ENCODE data around the gene GAK. TPM values are rescaled to one million over a fixed set of nuclear protein-coding genes. Genes with fewer than 3 reads are reported as not detected.

GAK gene
- total and polyA plus RNA-seq, 2 experiments from 2014 or later = 59.8 to 144 TPM

DNA sequence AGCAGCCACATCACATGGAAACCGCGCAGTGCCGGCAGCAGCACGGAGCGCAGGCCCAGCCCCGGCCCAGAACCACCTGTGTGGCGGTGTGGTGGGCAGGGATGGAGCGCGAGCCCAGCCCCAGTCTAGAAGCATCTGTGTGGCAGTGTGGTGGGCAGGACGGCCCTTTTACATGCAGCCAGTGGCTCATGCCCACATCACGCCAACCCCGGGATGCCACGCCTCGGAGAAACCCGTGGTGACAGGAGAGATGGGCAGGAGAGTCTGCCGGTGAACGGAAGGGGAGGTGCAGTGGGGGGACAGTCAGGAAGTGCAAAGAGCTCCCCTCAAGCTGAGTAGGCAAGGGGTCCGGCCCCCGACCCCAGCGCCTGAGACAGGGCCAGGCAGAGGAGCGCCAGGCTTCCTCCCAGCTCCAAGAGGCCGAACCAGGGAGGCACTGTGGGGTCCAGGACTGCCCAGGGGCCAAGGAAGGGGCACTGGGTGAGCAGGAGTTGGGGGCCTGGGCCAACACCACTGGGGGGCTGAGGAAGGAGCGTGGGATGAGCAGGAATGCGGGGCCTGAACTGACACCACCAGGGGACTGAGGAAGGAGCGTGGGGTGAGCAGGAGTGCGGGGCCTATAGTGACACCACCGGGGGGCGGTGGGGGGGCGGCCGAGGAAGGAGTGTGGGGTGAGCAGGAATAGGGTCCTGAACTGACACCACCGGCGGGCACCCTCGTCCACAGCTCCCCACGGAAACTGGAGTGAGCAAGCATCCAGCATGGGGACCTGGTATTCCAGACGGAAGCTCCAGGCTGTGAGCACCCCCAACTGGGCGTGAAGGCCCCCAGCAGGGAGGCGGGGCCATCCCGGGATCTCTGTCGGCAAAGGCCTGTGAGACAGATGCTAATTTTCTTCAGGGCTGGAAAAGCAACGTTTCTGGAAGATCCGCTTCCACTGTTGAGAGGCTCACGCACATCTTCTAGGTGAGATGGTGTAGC is 28.8 kb downstream of the GAK start:
- Histone ChIP-seq H3K27ac (no peak overlapping the region), H3K4me3 (no peak overlapping the region), H3K27me3 (no peaks in the 10 kb centered on the region), H3K4me1 (ENCODE audit: low read depth) (no peaks in the 10 kb centered on the region), H3K36me3 (no peaks in the 10 kb centered on the region), H3K9me3 (ENCODE audit: low read depth) (no peaks in the 10 kb centered on the region)
- TF ChIP-seq, protein P1, sequence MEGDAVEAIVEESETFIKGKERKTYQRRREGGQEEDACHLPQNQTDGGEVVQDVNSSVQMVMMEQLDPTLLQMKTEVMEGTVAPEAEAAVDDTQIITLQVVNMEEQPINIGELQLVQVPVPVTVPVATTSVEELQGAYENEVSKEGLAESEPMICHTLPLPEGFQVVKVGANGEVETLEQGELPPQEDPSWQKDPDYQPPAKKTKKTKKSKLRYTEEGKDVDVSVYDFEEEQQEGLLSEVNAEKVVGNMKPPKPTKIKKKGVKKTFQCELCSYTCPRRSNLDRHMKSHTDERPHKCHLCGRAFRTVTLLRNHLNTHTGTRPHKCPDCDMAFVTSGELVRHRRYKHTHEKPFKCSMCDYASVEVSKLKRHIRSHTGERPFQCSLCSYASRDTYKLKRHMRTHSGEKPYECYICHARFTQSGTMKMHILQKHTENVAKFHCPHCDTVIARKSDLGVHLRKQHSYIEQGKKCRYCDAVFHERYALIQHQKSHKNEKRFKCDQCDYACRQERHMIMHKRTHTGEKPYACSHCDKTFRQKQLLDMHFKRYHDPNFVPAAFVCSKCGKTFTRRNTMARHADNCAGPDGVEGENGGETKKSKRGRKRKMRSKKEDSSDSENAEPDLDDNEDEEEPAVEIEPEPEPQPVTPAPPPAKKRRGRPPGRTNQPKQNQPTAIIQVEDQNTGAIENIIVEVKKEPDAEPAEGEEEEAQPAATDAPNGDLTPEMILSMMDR (IDR thresholded peaks at IDR 0.05; ENCODE audit: low read depth, low read length) = no peak
- DNase-seq (ENCODE audit: low read depth in 1 of 2, low spot score in 1 of 2) = no peak

DNA sequence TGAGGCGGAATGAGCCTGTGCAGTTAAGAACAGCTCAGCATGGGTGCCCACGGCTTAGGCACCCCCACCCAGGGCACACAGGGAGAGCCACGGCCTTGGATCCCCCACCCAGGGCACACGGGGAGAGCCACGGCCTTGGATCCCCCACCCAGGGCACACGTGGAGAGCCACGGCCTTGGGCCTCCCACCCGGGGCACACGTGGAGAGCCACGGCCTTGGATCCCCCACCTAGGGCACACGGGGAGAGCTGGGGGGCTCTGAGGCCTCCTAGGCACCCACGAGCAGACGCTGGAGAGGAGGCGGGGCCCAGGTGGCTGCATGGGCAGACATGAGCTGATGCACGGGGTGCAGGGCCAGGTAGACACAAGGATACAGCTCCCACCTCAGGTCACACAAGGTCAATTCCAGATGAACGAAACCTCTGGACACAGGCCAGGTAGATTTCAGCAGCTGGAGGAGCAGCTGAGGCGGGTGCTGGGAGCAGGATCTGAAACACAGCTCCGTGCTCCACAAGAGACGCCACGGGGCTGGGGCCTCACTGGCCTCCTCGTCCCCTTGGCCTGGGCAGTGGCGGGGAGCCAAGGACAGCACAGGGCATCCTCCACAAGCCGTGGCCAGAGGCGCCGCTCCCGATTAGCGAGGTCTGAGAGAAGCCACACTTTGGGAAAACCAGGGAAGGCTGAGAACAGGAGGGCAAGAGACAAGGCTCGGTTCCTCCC is 30.8 kb downstream of the GAK start:
- no peaks in the 10 kb centered on the region for H3K9me3 ChIP-seq (ENCODE audit: low read depth)
- no peaks in the 10 kb centered on the region for H3K4me1 ChIP-seq (ENCODE audit: low read depth)
- H3K27ac ChIP-seq = no peak overlapping the region
- no peak overlapping the region for H3K4me3 ChIP-seq
- TF ChIP-seq, protein P1 (IDR thresholded peaks at IDR 0.05; ENCODE audit: low read depth, low read length) = no peak
- no peak for DNase-seq (ENCODE audit: low read depth in 1 of 2, low spot score in 1 of 2)
- no peaks in the 10 kb centered on the region for H3K27me3 ChIP-seq
- H3K36me3 ChIP-seq = no peaks in the 10 kb centered on the region

DNA sequence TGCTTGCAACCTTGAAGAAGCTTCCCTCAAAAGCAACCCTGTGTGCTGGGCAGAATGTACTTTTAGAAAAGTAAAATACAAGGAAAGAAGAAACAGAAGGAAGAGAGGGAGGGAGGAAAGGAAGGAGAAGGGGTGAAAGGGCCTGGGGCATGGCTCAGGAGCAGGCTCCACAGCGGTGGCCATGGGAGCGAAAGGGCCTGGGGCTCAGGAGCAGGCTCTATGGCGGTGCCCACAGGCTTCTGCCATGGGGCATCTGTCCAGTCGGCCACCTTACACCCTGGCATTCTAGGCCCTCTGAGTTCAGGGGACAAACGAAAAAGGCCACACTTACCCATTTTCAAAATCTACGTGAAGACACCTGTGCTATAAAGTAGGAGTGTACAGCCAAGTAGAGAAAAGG is 31.4 kb downstream of the GAK start:
- Histone ChIP-seq H3K4me1 (ENCODE audit: low read depth) (no peaks in the 10 kb centered on the region), H3K4me3 (no peak overlapping the region), H3K27ac (no peak overlapping the region), H3K9me3 (ENCODE audit: low read depth) (no peaks in the 10 kb centered on the region), H3K27me3 (no peaks in the 10 kb centered on the region), H3K36me3 (no peaks in the 10 kb centered on the region)
- TF ChIP-seq, protein P1 (IDR thresholded peaks at IDR 0.05; ENCODE audit: low read depth, low read length) = no peak
- no peak for DNase-seq (ENCODE audit: low read depth in 1 of 2, low spot score in 1 of 2)

GRCh38 chr4:900073-900472 is 32.0 kb downstream of the GAK start:
- no peak for DNase-seq (ENCODE audit: low read depth in 1 of 2, low spot score in 1 of 2)
- Histone ChIP-seq H3K27ac (no peak overlapping the region), H3K36me3 (no peaks in the 10 kb centered on the region), H3K27me3 (no peaks in the 10 kb centered on the region), H3K4me1 (ENCODE audit: low read depth) (no peaks in the 10 kb centered on the region), H3K4me3 (no peak overlapping the region), H3K9me3 (ENCODE audit: low read depth) (no peaks in the 10 kb centered on the region)
- TF ChIP-seq, protein P1 (IDR thresholded peaks at IDR 0.05; ENCODE audit: low read depth, low read length) = no peak

DNA sequence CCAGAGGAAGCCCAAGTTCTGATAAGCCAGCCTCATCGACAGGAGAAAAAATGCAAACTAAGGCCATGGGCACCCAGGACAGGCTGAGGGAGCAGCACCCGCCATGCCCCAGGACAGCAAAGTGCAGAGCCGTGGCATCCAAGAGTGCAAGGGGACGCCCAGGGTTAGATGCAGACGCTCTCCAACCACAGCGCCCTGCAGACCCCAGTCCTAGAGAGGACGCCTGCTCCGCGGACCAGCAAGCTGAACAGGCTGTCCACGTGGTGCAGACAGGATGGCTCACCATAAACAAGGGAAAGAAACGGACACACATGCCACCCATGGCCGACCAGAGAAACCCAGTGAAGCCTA is 32.6 kb downstream of the GAK start:
- no peak overlapping the region for H3K4me3 ChIP-seq
- no peaks in the 10 kb centered on the region for H3K36me3 ChIP-seq
- no peak overlapping the region for H3K27ac ChIP-seq
- H3K27me3 ChIP-seq = no peaks in the 10 kb centered on the region
- TF ChIP-seq, protein P1 (IDR thresholded peaks at IDR 0.05; ENCODE audit: low read depth, low read length) = no peak
- no peak for DNase-seq (ENCODE audit: low read depth in 1 of 2, low spot score in 1 of 2)
- H3K4me1 ChIP-seq (ENCODE audit: low read depth) = no peaks in the 10 kb centered on the region
- H3K9me3 ChIP-seq (ENCODE audit: low read depth) = no peaks in the 10 kb centered on the region

All from cardiac muscle cell (in vitro differentiated cells and primary cell).